ENCODE results near the gene DOC2A.

DOC2A gene

DNA sequence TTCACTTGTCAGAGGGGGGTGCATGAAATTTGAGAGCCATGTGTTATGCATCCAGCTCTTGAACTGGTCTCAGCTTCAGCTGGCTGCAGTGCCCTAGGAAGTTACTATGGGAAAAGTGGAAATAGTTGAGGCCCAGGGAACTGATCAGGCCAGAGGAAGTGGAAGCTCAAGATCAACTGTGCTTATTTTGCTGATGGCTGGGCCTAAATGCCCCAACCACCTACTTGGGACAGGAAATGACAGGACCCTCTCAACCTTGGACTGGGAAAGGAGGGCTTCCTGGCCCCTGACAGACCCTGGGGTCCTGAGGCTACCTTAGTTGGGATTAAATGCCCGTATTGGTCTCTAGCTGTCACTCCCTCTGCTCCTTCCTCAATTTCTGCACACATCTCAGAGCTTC lies 38.3 kb downstream of the DOC2A start:
- Histone ChIP-seq H3K9me2 (ENCODE audit: low read depth, low read length) (no peaks in the 10 kb centered on the region), H3K27ac (ENCODE audit: low read depth, low read length, poor library complexity, severe bottlenecking) (no peak overlapping the region), H3K36me3 (ENCODE audit: insufficient read depth, low read length) (peaks cover 19% of the 10 kb centered on the region), H3K4me3 (ENCODE audit: low read depth, low read length, poor library complexity, severe bottlenecking) (no peak overlapping the region), H2AFZ (ENCODE audit: low read length) (no peak overlapping the region), H3K27me3 (ENCODE audit: insufficient read depth, low read length) (no peaks in the 10 kb centered on the region), H3F3A (ENCODE audit: insufficient read depth, low read length) (no peaks in the 10 kb centered on the region; the same call in 1 of the 2 replicates), H3K4me1 (ENCODE audit: insufficient read depth, low read length, severe bottlenecking) (peaks cover 25% of the 10 kb centered on the region), H4K20me1 (ENCODE audit: insufficient read depth, low read length) (no peaks in the 10 kb centered on the region), H3K4me2 (ENCODE audit: low read length) (no peak overlapping the region), H3K79me2 (ENCODE audit: insufficient read depth, low read length) (peaks cover 11% of the 10 kb centered on the region), H3K9me3 (ENCODE audit: low read length) (no peaks in the 10 kb centered on the region), H3K9ac (ENCODE audit: low read length) (no peak overlapping the region)
- TF ChIP-seq, protein P1, sequence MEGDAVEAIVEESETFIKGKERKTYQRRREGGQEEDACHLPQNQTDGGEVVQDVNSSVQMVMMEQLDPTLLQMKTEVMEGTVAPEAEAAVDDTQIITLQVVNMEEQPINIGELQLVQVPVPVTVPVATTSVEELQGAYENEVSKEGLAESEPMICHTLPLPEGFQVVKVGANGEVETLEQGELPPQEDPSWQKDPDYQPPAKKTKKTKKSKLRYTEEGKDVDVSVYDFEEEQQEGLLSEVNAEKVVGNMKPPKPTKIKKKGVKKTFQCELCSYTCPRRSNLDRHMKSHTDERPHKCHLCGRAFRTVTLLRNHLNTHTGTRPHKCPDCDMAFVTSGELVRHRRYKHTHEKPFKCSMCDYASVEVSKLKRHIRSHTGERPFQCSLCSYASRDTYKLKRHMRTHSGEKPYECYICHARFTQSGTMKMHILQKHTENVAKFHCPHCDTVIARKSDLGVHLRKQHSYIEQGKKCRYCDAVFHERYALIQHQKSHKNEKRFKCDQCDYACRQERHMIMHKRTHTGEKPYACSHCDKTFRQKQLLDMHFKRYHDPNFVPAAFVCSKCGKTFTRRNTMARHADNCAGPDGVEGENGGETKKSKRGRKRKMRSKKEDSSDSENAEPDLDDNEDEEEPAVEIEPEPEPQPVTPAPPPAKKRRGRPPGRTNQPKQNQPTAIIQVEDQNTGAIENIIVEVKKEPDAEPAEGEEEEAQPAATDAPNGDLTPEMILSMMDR (IDR thresholded peaks at IDR 0.05; ENCODE audit: low read length) = no peak
- no peak for TF ChIP-seq EZH2 (IDR thresholded peaks at IDR 0.05; ENCODE audit: borderline replicate concordance, low read length)

DNA sequence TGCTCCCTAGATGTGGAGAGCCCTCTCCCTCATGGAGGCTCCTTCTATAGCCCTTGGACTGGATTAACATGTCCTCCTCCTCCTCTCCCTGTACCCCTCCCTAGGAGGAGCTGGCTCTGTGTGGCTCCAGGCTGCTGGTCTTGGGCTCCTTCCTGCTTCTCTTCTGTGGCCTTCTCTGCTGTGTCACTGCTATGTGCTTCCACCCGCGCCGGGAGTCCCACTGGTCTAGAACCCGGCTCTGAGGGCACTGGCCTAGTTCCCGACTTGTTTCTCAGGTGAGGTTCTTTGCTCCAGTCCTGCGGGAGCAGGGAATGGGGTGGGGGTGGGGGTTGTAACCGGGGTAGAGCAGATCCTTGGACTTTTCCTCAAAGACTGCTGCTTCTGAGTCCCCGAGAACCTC lies 39.5 kb downstream of the DOC2A start:
- no peaks in the 10 kb centered on the region for H4K20me1 ChIP-seq (ENCODE audit: insufficient read depth, low read length)
- H3F3A ChIP-seq (ENCODE audit: insufficient read depth, low read length) = no peaks in the 10 kb centered on the region; the same call in 1 of the 2 replicates
- no peaks in the 10 kb centered on the region for H3K9me3 ChIP-seq (ENCODE audit: low read length)
- H3K27ac ChIP-seq (ENCODE audit: low read depth, low read length, poor library complexity, severe bottlenecking) = no peak overlapping the region
- no peak overlapping the region for H3K4me2 ChIP-seq (ENCODE audit: low read length)
- H3K79me2 ChIP-seq (ENCODE audit: insufficient read depth, low read length) = peaks cover 11% of the 10 kb centered on the region
- no peak overlapping the region for H3K9ac ChIP-seq (ENCODE audit: low read length)
- H3K4me1 ChIP-seq (ENCODE audit: insufficient read depth, low read length, severe bottlenecking) = peaks cover 20% of the 10 kb centered on the region
- no peak overlapping the region for H3K4me3 ChIP-seq (ENCODE audit: low read depth, low read length, poor library complexity, severe bottlenecking)
- no peak for TF ChIP-seq EZH2 (IDR thresholded peaks at IDR 0.05; ENCODE audit: borderline replicate concordance, low read length)
- TF ChIP-seq, protein P1 (IDR thresholded peaks at IDR 0.05; ENCODE audit: low read length) = no peak
- peaks cover 19% of the 10 kb centered on the region for H3K36me3 ChIP-seq (ENCODE audit: insufficient read depth, low read length)
- no peaks in the 10 kb centered on the region for H3K27me3 ChIP-seq (ENCODE audit: insufficient read depth, low read length)
- no peak overlapping the region for H2AFZ ChIP-seq (ENCODE audit: low read length)
- H3K9me2 ChIP-seq (ENCODE audit: low read depth, low read length) = no peaks in the 10 kb centered on the region

DNA sequence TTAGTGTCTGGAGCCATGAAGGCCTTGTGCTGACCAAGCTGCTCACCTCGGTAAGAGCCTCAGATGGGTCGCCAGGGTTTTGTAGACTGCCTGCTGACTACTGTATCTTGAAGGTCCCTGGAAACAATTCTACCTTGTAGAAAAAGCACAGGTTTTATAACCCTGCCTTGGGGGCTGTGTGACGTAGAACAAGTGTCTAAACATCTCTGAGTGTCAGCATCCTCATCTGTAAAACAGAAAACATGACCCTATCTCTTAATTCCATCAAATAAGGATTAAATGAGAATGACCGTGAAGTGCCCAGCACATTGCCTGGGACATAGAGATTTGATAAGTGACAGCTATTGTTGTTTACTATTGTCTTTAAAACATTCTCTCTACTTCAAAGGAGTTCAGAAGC lies 42.6 kb downstream of the DOC2A start:
- no peak overlapping the region for H2AFZ ChIP-seq (ENCODE audit: low read length)
- H3K27me3 ChIP-seq (ENCODE audit: insufficient read depth, low read length) = no peaks in the 10 kb centered on the region
- no peaks in the 10 kb centered on the region; the same call in 1 of the 2 replicates for H3F3A ChIP-seq (ENCODE audit: insufficient read depth, low read length)
- H3K27ac ChIP-seq (ENCODE audit: low read depth, low read length, poor library complexity, severe bottlenecking) = no peak overlapping the region
- H3K79me2 ChIP-seq (ENCODE audit: insufficient read depth, low read length) = no peaks in the 10 kb centered on the region
- H3K9me2 ChIP-seq (ENCODE audit: low read depth, low read length) = no peaks in the 10 kb centered on the region
- H3K36me3 ChIP-seq (ENCODE audit: insufficient read depth, low read length) = peaks cover 19% of the 10 kb centered on the region
- no peaks in the 10 kb centered on the region for H3K9me3 ChIP-seq (ENCODE audit: low read length)
- no peak overlapping the region for H3K9ac ChIP-seq (ENCODE audit: low read length)
- TF ChIP-seq, protein P1 (IDR thresholded peaks at IDR 0.05; ENCODE audit: low read length) = no peak
- no peak for TF ChIP-seq EZH2 (IDR thresholded peaks at IDR 0.05; ENCODE audit: borderline replicate concordance, low read length)
- no peak overlapping the region for H3K4me3 ChIP-seq (ENCODE audit: low read depth, low read length, poor library complexity, severe bottlenecking)
- H3K4me1 ChIP-seq (ENCODE audit: insufficient read depth, low read length, severe bottlenecking) = no peaks in the 10 kb centered on the region
- H4K20me1 ChIP-seq (ENCODE audit: insufficient read depth, low read length) = no peaks in the 10 kb centered on the region
- H3K4me2 ChIP-seq (ENCODE audit: low read length) = no peak overlapping the region
